AG04450 (cell line): ENCODE data around the gene PPM1L. TPM values are rescaled to one million over a fixed set of nuclear protein-coding genes. Genes with fewer than 3 reads are reported as not detected.

Source experiments
- CTCF ChIA-PET: fragments of 300-600, 350-600 bp; formaldehyde crosslinking; extraction: SDS; loops from one replicate; lab custom pipeline; 2022; ENCODE audit warnings: antibody characterized with exemption, inconsistent platforms; lab: Charles Lee
- POLR2A ChIA-PET: fragments of 350-600 bp; formaldehyde crosslinking; extraction: SDS; loops from one replicate; lab custom pipeline; 2021; ENCODE audit warnings: antibody characterized with exemption, inconsistent platforms; lab: Yijun Ruan, JAX
- DNase-seq: peaks from one replicate; pipeline ENCODE4 v3.0.0-alpha.2; 2011; ENCODE audit warnings: low read depth, low spot score
- H3K27ac ChIP-seq: one replicate; pipeline ENCODE4 v1.5.1; 2012; ENCODE audit warnings: low read depth, low read length, control low read depth
- H3K27me3 ChIP-seq: one replicate; pipeline ENCODE4 v1.6.0; 2012; ENCODE audit warnings: low read length; ENCODE audit not compliant: control insufficient read depth, insufficient read depth
- H3K4me3 ChIP-seq: 2 replicates; pipeline ENCODE4 v1.5.1; 2011; ENCODE audit warnings: mild to moderate bottlenecking, low read depth, low read length, control low read depth
- H3K9me3 ChIP-seq: 2 replicates; pipeline ENCODE4 v1.5.1; 2012; ENCODE audit warnings: low read length; ENCODE audit not compliant: control insufficient read depth, insufficient read depth
- CTCF ChIP-seq: IDR thresholded peaks from 2 replicates; pipeline ENCODE4 v1.5.1; 2011; ENCODE audit warnings: low read depth, low read length, control low read depth, inconsistent platforms
- polyA plus RNA-seq: library from polyadenylated mRNA; depleted of rRNA; stranded (reverse); fragments of >200 nt; gene quantifications from 2 replicates; pipeline ENCODE4 v1.2.3, GENCODE V29; 2011

PPM1L gene
- polyA plus RNA-seq, 1 experiment, result 0.33 TPM

GRCh38 chr3:160869825-160870224 is 113.8 kb downstream of the PPM1L start:
- no peak overlapping the region for H3K27ac ChIP-seq
- no peak for TF ChIP-seq CTCF
- no peaks in the 10 kb centered on the region for H3K27me3 ChIP-seq
- H3K9me3 ChIP-seq, result no peaks in the 10 kb centered on the region
- ChIA-PET CTCF (no interaction called here), POLR2A (no interaction called here)
- no peak for DNase-seq
- H3K4me3 ChIP-seq, result no peak overlapping the region

- ChIA-PET POLR2A (no interaction called here), CTCF (no interaction called here)
- Histone ChIP-seq H3K9me3 (no peaks in the 10 kb centered on the region), H3K27me3 (no peaks in the 10 kb centered on the region), H3K4me3 (no peak overlapping the region), H3K27ac (no peak overlapping the region)
- DNase-seq, result no peak
- TF ChIP-seq CTCF, result no peak
Measured at GRCh38 chr3:160870327-160870726, 114.3 kb downstream of the PPM1L start.

- Histone ChIP-seq H3K27ac (no peak overlapping the region), H3K27me3 (no peaks in the 10 kb centered on the region), H3K9me3 (no peaks in the 10 kb centered on the region), H3K4me3 (no peak overlapping the region)
- no peak for TF ChIP-seq CTCF
- ChIA-PET CTCF (no interaction called here), POLR2A (no interaction called here)
- no peak for DNase-seq
Measured at GRCh38 chr3:160874736-160875135, 118.7 kb downstream of the PPM1L start.

GRCh38 chr3:160876643-160877042 is 120.6 kb downstream of the PPM1L start:
- ChIA-PET CTCF (no interaction called here), POLR2A (no interaction called here)
- DNase-seq, result no peak
- TF ChIP-seq CTCF, result no peak
- Histone ChIP-seq H3K27ac (no peak overlapping the region), H3K9me3 (no peaks in the 10 kb centered on the region), H3K27me3 (no peaks in the 10 kb centered on the region), H3K4me3 (no peak overlapping the region)

- H3K27ac ChIP-seq, result no peak overlapping the region
- H3K27me3 ChIP-seq, result no peaks in the 10 kb centered on the region
- TF ChIP-seq CTCF, result no peak
- DNase-seq, result no peak
- ChIA-PET POLR2A (no interaction called here), CTCF (no interaction called here)
- H3K4me3 ChIP-seq, result no peak overlapping the region
- H3K9me3 ChIP-seq, result no peaks in the 10 kb centered on the region
Measured at GRCh38 chr3:160879859-160880258, 123.8 kb downstream of the PPM1L start.
